SK-N-MC (cell line): ENCODE results near the gene CATSPERE.

Source experiments
- DNase-seq: peaks from one replicate; pipeline ENCODE4 v3.0.0-alpha.2; 2011; ENCODE audit warnings: low read depth, low spot score
- H3K27ac ChIP-seq: fragments of 200-600 bp; sonication (generic); 2 replicates; pipeline ENCODE4 v1.5.1; 2016; ENCODE audit warnings: mixed run types
- H3K36me3 ChIP-seq: fragments of 200-600 bp; sonication (generic); 2 replicates; pipeline ENCODE4 v1.6.1; 2017; ENCODE audit warnings: antibody characterized with exemption, low read length, mixed read lengths; ENCODE audit not compliant: insufficient read depth
- H3K4me3 ChIP-seq: fragments of 200-600 bp; sonication (generic); 2 replicates; pipeline ENCODE4 v1.5.1; 2016
- H3K9ac ChIP-seq: fragments of 200-600 bp; sonication (generic); 2 replicates; pipeline ENCODE4 v1.8.0; 2017; ENCODE audit warnings: mixed run types, mixed read lengths; ENCODE audit not compliant: insufficient read length
- H3K9me3 ChIP-seq: fragments of 200-600 bp; sonication (generic); 2 replicates; pipeline ENCODE4 v1.6.1; 2017; ENCODE audit warnings: low read depth, mild to moderate bottlenecking, antibody characterized with exemption, low read length, moderate library complexity, mixed read lengths
- EZH2 ChIP-seq: fragments of 200-600 bp; sonication (generic); IDR thresholded peaks from one replicate; pipeline ENCODE4 v1.6.1; 2017; ENCODE audit warnings: antibody characterized with exemption
- FOXP2 ChIP-seq: optimal IDR thresholded peaks from 2 replicates; pipeline ENCODE3; 2011; ENCODE audit warnings: mild to moderate bottlenecking, moderate library complexity; ENCODE audit not compliant: insufficient read depth; ENCODE audit errors: extremely low read length, control extremely low read depth
- POLR2AphosphoS5 ChIP-seq: IDR thresholded peaks from 2 replicates; pipeline ENCODE4 v1.6.1; 2012; ENCODE audit warnings: mild to moderate bottlenecking, low read depth, low read length, borderline replicate concordance

CATSPERE gene

GRCh38 chr1:244445320-244446181 lies 15.5 kb upstream of the CATSPERE start:
- H3K9me3 ChIP-seq, result no peaks in the 10 kb centered on the region
- no peak overlapping the region for H3K4me3 ChIP-seq
- TF ChIP-seq POLR2AphosphoS5 (no peak), FOXP2 (no peak), EZH2 (no peak)
- DNase-seq, result no peak
- peak overlapping the region; percentile 64; the same call in 1 of the 2 replicates for H3K27ac ChIP-seq
- H3K36me3 ChIP-seq, result peaks cover 13% of the 10 kb centered on the region
- peak overlapping the region; percentile 33 for H3K9ac ChIP-seq

- DNase-seq, result no peak
- H3K27ac ChIP-seq, result no peak overlapping the region
- peaks cover 13% of the 10 kb centered on the region for H3K36me3 ChIP-seq
- H3K9me3 ChIP-seq, result no peaks in the 10 kb centered on the region
- H3K9ac ChIP-seq, result no peak overlapping the region
- TF ChIP-seq POLR2AphosphoS5 (no peak), FOXP2 (no peak), EZH2 (no peak)
- no peak overlapping the region for H3K4me3 ChIP-seq
Observed at GRCh38 chr1:244447024-244447423, 14.0 kb upstream of the CATSPERE start.

- Histone ChIP-seq H3K4me3 (no peak overlapping the region), H3K27ac (no peak overlapping the region), H3K9ac (no peak overlapping the region), H3K36me3 (peaks cover 13% of the 10 kb centered on the region), H3K9me3 (no peaks in the 10 kb centered on the region)
- TF ChIP-seq POLR2AphosphoS5, result no peak
- no peak for TF ChIP-seq FOXP2
- no peak for TF ChIP-seq EZH2
- no peak for DNase-seq
Observed at GRCh38 chr1:244447552-244447951, 13.5 kb upstream of the CATSPERE start.

- no peak for DNase-seq
- Histone ChIP-seq H3K27ac (no peak overlapping the region), H3K4me3 (no peak overlapping the region), H3K9ac (no peak overlapping the region), H3K9me3 (no peaks in the 10 kb centered on the region), H3K36me3 (peaks cover 13% of the 10 kb centered on the region)
- TF ChIP-seq FOXP2 (no peak), EZH2 (no peak), POLR2AphosphoS5 (no peak)
Observed at GRCh38 chr1:244448279-244449036, 12.6 kb upstream of the CATSPERE start.

GRCh38 chr1:244449936-244450508 lies 11.1 kb upstream of the CATSPERE start:
- H3K9me3 ChIP-seq, result no peaks in the 10 kb centered on the region
- H3K27ac ChIP-seq, result no peak overlapping the region
- H3K36me3 ChIP-seq, result peaks cover 13% of the 10 kb centered on the region
- no peak for TF ChIP-seq EZH2
- TF ChIP-seq FOXP2, result no peak
- TF ChIP-seq POLR2AphosphoS5, result no peak
- H3K9ac ChIP-seq, result peak overlapping the region; percentile 90
- DNase-seq, result no peak
- H3K4me3 ChIP-seq, result peak overlapping the region; percentile 96

- peak; percentile 44 for TF ChIP-seq POLR2AphosphoS5
- TF ChIP-seq EZH2, result no peak
- no peak for TF ChIP-seq FOXP2
- no peak for DNase-seq
Observed at GRCh38 chr1:244450597-244451538, 10.2 kb upstream of the CATSPERE start.

GRCh38 chr1:244451539-244451950 lies 9.5 kb upstream of the CATSPERE start, which contains the start of gene ADSS2:
ADSS2 (minus strand) TSS chr1:244451909; CDS start chr1:244451817, 92 bp downstream.
- no peak for DNase-seq
- Histone ChIP-seq H3K27ac (peak within 1 kb of the TSS; percentile 64), H3K4me3 (peak within 1 kb of the TSS; percentile 96), H3K9ac (peak within 1 kb of the TSS; percentile 90), H3K9me3 (no peaks in the 10 kb centered on the region), H3K36me3 (peaks cover 13% of the 10 kb centered on the region)
- TF ChIP-seq POLR2AphosphoS5, result no peak; the same call in 1 of the 2 replicates
- TF ChIP-seq FOXP2, result no peak
- no peak for TF ChIP-seq EZH2

More at GRCh38 chr1:244450597-244451538, 10.2 kb upstream of the CATSPERE start:
- H3K27ac ChIP-seq, result peak overlapping the region; percentile 58
- H3K9ac ChIP-seq, result peak overlapping the region; percentile 90
- peak overlapping the region; percentile 96 for H3K4me3 ChIP-seq
- H3K9me3 ChIP-seq, result no peaks in the 10 kb centered on the region
- peaks cover 13% of the 10 kb centered on the region for H3K36me3 ChIP-seq
